NCI-H187 (cell line): Measurements from ENCODE around the gene MAP1LC3B.

Experiments used
- DNase-seq, 2 experiments: peaks; one replicate each; lab custom pipeline; 2025; lab: John Stamatoyannopoulos, UW

The MAP1LC3B gene

GRCh38 chr16:87391950-87392820, at the start of gene MAP1LC3B:
Gene MAP1LC3B (plus strand): TSS chr16:87392336. CDS start chr16:87392428, 92 bp downstream.
- DNase-seq, result peak; percentile 80 to 87

- no peak for DNase-seq
Observed at GRCh38 chr16:87342504-87342903, 49.6 kb upstream of the MAP1LC3B start.

- DNase-seq, result no peak
Observed at GRCh38 chr16:87342978-87343752, 49.0 kb upstream of the MAP1LC3B start.

GRCh38 chr16:87343753-87344050, 48.4 kb upstream of the MAP1LC3B start:
- no peak for DNase-seq

- no peak for DNase-seq
Observed at GRCh38 chr16:87344165-87344930, 47.8 kb upstream of the MAP1LC3B start.

GRCh38 chr16:87344931-87345631, 47.1 kb upstream of the MAP1LC3B start:
- DNase-seq, result no peak

- no peak for DNase-seq
Observed at GRCh38 chr16:87345726-87346424, 46.3 kb upstream of the MAP1LC3B start.

- no peak for DNase-seq
Observed at GRCh38 chr16:87346517-87347060, 45.5 kb upstream of the MAP1LC3B start.

GRCh38 chr16:87347932-87348615, 44.1 kb upstream of the MAP1LC3B start:
- DNase-seq, result no peak

- no peak for DNase-seq
Observed at GRCh38 chr16:87348616-87349157, 43.4 kb upstream of the MAP1LC3B start.

- no peak for DNase-seq
Observed at GRCh38 chr16:87350031-87350430, 42.1 kb upstream of the MAP1LC3B start.

- DNase-seq, result no peak
Observed at GRCh38 chr16:87350681-87351319, 41.3 kb upstream of the MAP1LC3B start.

GRCh38 chr16:87351320-87351698, 40.8 kb upstream of the MAP1LC3B start:
- no peak for DNase-seq

- DNase-seq, result no peak
Observed at GRCh38 chr16:87352818-87353217, 39.3 kb upstream of the MAP1LC3B start.

- DNase-seq, result no peak
Observed at GRCh38 chr16:87353613-87354012, 38.5 kb upstream of the MAP1LC3B start.

- DNase-seq, result no peak
Observed at GRCh38 chr16:87356491-87356853, 35.7 kb upstream of the MAP1LC3B start.

- no peak for DNase-seq
Observed at GRCh38 chr16:87358250-87358649, 33.9 kb upstream of the MAP1LC3B start.

GRCh38 chr16:87358696-87359095, 33.4 kb upstream of the MAP1LC3B start:
- DNase-seq, result no peak

- DNase-seq, result no peak
Observed at GRCh38 chr16:87359121-87359520, 33.0 kb upstream of the MAP1LC3B start.
